Measurements from ENCODE around the gene SYCP1.
"Not testable (repeated sequence)": the region's sequence is repeated elsewhere in the genome, so short reads cannot be mapped to it uniquely, and the experiment has no call there.

Gene SYCP1

GRCh38 chr1:114959423-114959822 is 104.8 kb downstream of the SYCP1 start:
- no peak for DNase-seq (ENCODE audit: low spot score)

DNA sequence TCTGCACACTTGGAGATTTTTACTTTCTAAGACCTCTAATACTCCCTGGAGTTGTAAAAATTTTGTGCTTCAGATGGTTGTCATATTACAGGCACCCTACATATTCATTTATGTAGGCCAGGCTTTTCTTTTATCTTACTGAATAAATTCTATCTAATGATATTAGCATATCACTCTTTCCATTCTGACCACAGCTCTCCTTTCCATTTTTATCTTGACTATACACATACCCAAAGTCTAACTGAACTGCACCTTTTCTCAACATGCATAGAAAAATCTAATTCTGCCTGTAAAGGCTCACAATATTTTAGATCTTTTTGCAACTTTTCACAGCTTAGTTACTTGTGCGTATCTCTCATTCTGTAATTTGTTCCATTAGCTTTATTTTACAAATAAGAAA is 122.2 kb downstream of the SYCP1 start:
- DNase-seq (ENCODE audit: low spot score): no peak

- peak; percentile 67 for DNase-seq (ENCODE audit: low spot score)
Observed at GRCh38 chr1:114979278-114979891, 124.7 kb downstream of the SYCP1 start.

- no peak for DNase-seq (ENCODE audit: low spot score)
Observed at GRCh38 chr1:114982251-114982650, 127.6 kb downstream of the SYCP1 start.

GRCh38 chr1:114986286-114986685 is 131.6 kb downstream of the SYCP1 start:
- DNase-seq (ENCODE audit: low spot score): no peak

GRCh38 chr1:114988095-114988494 is 133.4 kb downstream of the SYCP1 start:
- DNase-seq (ENCODE audit: low spot score): no peak

- DNase-seq (ENCODE audit: low spot score): no peak
Observed at GRCh38 chr1:114997510-114998289, 143.0 kb downstream of the SYCP1 start.

DNA sequence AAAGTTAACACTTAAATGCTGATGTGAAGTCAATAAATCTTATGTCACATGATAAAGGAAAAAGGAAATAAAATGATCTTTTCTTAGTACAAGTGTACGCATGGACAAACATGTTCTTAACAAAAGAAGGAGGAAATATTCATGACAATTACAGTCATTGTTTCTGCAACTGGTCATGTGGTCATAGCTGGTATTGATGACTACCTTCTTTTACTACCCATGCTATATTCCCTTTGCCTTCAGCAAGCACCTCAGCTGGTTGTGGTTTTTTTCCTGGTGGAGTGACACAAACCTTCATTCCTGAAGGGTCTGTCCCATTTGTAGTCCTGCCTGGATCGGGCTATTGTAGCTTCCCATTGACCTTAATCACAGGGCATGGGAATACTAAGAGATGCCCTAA is 151.5 kb downstream of the SYCP1 start:
- DNase-seq (ENCODE audit: low spot score): no peak

DNA sequence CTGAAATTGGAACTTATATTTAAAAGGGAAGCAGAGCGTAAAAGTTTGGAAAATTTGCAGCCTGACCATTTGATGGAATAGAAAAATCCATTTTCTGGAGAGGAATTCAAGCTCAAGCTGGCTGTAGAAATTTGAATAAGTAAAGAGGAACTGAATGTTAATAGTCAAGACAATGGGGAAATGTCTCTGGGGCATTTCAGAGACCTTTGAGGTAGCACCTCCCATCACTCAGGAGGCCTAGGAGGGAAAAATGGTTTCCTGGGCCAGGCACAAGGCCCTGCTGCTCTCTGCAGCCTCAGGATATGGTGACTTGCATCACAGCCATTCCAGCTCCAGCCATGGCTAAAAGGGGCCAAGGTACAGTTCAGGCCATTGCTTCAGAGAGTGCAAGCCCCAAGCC is 157.3 kb downstream of the SYCP1 start:
- DNase-seq (ENCODE audit: low spot score): no peak

DNA sequence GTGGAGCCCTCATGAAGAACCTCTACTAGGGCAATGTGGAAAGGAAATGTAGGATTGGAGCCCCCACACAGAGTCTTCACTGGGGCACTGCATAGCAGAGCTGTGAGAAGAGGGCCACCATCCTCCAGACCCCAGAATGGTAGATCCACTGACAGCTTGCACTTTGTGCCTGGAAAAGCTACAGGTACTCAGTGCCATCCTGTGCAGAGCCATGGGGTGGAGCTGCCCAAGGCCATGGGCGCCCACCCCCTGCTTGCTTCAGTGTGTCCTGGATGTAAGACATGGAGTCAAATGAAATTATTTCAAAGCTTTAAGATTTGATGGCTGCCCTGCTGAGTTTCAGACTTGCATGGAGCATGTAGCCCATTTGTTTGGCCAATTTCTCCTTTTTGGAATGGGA is 157.8 kb downstream of the SYCP1 start:
- DNase-seq (ENCODE audit: low spot score): no peak

DNA sequence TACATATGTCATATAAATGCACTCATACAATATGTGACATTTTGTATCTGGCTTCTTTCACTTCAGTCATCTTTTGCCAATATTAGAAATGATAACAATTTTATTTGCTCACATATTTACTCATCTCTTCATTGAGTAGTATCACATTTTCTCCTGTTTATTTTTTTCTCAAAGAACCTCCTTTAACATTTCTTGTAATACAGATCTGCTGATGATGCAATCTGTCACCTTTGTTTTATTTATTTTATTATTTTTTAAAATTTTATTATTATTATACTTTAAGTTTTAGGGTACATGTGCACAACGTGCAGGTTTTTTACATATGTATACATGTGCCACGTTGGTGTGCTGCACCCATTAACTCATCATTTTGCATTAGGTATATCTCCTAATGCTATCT is 159.1 kb downstream of the SYCP1 start:
- DNase-seq (ENCODE audit: low spot score): no peak

GRCh38 chr1:115019549-115019948 is 164.9 kb downstream of the SYCP1 start:
- DNase-seq (ENCODE audit: low spot score): not testable (repeated sequence)

DNA sequence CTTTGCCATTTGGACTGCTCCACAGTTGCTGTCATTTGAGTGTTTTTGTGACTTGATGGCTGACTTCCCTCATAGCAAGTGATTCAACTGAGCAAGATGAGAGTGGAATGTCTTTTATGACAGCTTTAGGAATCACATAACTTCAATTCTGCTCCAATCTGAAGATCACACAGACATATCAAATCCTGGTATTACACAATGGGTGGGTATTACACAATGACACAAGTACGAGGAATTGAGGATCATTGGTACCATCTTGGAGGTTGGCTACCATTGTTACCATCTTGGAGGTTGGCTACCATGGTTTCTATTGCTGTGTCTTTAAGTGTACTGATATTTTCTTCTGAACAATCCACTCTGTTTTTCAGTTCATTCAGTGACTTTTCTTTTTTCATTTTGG is 166.5 kb downstream of the SYCP1 start:
- no peak for DNase-seq (ENCODE audit: low spot score)

DNA sequence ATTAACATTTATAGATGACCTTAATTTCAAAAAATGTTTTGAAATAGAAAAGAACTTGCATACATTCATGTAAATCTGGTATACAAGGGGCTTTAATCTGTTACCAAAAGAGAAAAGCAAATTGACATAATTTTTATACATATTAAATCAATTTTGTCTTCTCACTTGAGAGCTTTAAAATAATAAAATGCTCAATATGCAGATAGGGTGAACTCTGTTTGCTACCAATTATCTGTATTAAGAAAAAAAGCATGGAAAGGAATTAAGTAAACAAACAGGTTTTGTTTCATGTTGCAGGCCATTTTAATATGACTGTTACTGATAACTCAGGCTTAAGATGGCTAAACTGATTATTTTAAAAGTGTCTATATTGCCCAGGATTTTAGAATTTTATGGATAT is 168.9 kb downstream of the SYCP1 start:
- DNase-seq (ENCODE audit: low spot score): no peak

DNA sequence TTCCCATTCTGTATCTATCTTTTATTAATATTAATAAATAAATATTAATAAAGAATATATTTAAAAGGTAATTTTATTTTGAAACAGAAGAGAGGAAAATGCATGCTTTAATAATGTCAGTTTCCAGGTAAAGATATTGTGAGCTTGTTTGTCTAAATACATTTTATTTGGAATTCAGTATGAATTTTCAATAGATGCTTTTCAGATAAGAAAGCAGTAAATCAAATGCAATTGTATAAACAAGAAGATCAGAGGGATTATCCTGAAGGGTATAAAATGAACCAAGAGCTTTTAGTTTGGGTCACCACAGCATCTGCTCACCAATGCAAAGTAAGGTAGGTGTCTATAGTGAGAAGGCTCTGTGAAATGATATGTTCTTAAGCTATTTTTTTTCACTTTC is 174.9 kb downstream of the SYCP1 start, which contains the start of gene TSHB:
TSS of gene TSHB (plus strand) at position 301 of the 400 bp plus-strand sequence. CDS start 3,537 bp downstream, outside the sequence.
- no peak for DNase-seq (ENCODE audit: low spot score)

GRCh38 chr1:115031595-115031994 is 176.9 kb downstream of the SYCP1 start:
- DNase-seq (ENCODE audit: low spot score): no peak

- no peak for DNase-seq (ENCODE audit: low spot score)
Observed at GRCh38 chr1:115035652-115036051, 181.0 kb downstream of the SYCP1 start.

DNA sequence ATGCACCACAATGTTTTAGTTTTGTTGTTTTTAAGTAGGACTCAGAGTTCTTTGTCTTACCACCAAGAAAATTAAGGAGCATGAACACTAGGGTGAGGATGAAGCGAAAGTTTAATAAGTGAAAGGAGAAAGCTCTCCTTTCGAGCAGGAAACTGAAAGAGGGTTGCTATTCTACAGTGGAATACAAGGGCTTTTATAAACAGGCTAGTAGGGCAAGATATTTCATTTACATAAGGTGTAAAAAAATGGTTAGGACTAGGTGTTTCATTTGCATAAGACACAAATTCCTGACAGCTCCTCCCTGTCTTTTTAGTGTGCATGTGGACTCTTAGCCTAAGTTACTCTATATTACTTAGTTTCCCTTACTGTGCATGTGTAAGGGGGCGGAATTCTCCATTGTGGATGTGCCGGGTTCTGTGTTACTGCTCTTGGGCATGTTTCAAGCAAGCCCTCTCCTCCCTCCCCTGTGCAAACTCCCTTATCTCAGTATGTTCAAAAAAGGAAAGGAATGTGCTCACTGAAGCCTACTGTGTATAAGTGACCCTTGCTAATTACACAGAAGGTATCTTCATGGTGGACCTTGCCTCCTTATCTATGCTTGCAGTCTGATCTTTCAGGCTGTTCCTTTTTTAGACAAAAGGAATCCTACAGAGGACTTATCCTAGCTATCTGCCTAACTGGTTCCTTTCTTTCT is 182.3 kb downstream of the SYCP1 start:
- no peak for DNase-seq (ENCODE audit: low spot score)

GRCh38 chr1:115040501-115040900 is 185.8 kb downstream of the SYCP1 start:
- no peak for DNase-seq (ENCODE audit: low spot score)

GRCh38 chr1:115041654-115042053 is 187.0 kb downstream of the SYCP1 start:
- peak; percentile 29 for DNase-seq (ENCODE audit: low spot score)

All from iPS-NIHi11 (cell line).